GM19035 (cell line): ENCODE measurements around the gene CARD18.
"Not testable (repeated sequence)": the region's sequence is repeated elsewhere in the genome, so short reads cannot be mapped to it uniquely, and the experiment has no call there.

Source experiments
- ATAC-seq: cut with Tn5 transposase; IDR thresholded peaks from one replicate; pipeline ENCODE4 v1.9.1; 2021; ENCODE audit not compliant: unreplicated experiment

The CARD18 gene

GRCh38 chr11:105135883-105136282, 3.7 kb downstream of the CARD18 start:
- no peak for ATAC-seq

DNA sequence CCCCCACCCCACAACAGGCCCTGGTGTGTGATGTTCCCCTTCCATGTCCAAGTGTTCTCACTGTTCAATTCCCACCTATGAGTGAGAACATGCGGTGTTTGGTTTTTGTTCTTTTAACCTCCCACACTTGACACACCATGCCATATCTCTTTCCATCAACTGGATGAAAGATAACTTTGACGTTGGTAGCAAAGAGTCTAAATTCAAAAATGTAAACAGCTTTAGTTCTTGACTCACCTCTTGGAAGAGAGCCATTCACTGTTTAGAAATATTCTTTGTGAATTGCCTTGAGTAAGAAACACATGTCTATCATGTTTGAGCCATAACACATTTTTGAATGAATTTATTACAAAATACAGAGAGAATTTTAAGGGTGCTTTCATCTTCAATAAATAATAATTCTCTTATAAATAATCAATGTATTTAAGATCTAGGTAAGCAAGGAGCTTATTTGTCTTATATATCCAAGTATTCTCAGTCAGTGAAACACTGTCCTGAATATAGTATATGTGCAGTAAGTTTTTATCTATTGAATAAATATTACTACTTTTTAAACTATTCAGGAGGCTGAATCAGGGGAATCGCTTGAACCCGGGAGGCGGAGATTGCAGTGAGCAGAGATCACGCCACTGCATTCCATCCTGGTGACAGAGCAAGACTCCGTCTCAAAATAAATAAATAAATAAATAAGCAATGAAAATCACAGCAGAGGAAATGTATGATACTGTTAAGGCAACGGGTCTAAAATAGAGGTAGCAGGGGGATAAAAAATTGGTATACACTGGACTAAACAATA, 6.7 kb downstream of the CARD18 start:
- ATAC-seq: no peak

- ATAC-seq: no peak
Measured at GRCh38 chr11:105130189-105130813, 9.3 kb downstream of the CARD18 start.

DNA sequence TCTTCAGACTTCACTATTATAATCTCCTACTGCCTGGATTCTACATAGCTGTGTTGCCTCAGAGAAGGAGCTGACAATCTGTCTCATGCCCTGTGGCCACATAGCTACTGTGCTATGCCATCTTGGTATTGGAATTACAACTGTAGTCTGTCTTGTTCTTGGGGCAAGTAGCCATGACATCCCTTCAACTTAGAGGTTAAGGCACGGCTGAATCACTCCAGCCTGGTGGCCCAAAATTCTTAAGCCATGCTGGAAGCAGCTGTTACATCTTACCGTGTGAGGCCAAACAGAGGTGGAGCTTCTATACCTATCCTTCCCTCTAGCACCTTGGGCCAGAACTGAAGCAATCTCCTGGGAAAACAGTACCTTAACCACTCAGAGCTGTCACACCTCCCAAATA, 14.8 kb downstream of the CARD18 start:
- ATAC-seq: no peak

DNA sequence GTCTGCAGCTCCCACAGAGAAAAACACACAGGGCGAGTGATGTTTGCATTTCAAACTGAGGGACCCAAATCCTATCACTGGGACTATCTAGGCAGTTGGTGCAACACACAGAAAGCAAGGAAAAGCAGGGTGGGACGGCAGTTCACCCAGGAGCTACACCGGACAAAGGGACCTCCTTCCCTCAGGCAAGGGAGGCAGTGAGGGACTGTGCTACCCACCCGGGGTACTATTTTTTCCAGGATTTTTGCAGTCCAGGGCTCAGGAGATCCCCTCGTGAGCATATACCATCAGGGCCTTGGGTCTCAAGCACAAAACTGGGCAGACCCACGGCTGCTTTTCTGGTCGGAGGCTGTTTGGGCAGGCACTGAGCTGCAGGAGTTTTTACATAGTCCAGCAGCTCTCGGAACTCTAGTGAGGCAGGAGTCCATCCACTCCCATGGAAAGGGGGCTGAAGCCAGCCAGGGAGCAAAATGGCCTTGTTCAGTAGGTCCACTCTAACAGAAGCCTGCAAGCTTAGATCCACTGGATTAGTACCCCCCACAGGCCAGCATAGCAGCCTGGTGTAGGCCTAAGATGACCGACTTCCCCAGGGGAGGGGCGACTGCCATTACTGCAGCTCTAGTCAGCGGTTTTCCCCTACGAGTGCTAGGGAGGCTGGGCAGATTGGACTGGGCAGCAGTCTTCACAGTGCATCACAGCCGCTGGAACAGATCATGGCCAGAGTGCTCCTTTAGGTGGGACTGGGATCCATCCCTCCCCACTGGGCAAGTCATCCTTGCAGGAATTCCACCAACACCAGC, 28.2 kb downstream of the CARD18 start:
- no peak for ATAC-seq

DNA sequence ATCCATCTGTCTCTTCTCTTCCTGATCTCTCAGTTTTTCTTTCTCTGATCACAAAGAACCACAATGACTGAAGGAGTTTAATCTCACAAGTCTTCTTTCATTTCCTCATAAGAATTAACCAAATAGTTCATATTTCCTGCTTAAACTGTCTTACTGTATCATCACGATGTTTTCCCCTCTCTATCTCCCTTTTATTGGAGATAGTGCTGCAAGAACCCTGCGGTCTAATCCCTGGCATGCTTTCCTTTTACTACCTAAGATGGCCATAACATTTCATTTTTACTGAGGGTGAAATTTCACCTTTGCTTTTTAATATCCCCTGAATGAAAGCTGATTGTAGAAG, 28.9 kb downstream of the CARD18 start:
- ATAC-seq: no peak

GRCh38 chr11:105109855-105110687, 29.5 kb downstream of the CARD18 start:
- no peak for ATAC-seq

GRCh38 chr11:105109321-105109720, 30.2 kb downstream of the CARD18 start:
- no peak for ATAC-seq

DNA sequence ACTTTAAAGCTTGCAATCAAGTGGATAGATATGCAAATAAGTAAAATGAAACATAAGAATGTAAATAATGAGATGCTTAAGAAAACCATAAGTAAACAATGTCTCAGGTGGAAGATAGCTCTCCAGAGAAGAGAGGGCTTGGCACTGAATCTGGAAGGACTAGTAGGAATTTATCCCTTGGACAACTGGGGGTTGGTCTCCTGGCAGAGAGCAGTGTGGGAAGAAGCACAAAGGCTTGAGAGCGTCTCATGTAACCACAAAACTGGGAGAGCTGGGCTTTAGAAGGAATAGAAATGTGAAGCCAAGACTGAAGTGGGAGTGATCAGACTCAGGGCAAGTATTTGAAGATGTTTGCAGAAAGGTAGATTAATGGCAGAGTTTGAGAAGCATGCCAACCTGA, 31.3 kb downstream of the CARD18 start:
- no peak for ATAC-seq

DNA sequence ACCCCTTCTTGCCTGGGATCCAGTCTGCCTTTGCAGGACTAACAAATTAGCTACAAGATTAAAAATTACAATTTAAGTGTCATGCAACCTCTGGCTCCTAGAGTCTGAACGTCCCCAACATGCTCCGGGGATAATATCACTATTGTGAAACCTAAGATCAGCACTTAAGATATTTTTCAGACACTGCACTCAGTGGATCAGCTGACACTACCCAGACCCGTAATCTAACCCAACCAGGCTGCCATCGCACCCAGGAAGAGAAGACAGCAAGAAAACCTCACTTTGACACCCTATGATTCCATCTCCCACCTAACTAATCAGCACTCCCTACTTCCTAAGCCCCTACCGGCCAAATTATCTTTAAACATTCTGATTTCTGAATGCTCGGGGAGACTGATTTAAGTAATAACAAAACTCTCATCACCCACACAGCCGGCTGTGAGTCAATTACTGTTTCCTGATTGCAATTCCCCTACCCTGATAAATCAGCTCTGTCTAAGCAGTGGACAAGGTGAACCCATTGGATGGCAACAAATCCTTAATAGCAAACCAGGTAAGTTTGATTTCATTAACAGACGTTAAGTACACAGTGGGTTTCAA, 32.2 kb downstream of the CARD18 start:
- ATAC-seq: not testable (repeated sequence)

- no peak for ATAC-seq
Measured at GRCh38 chr11:105106140-105106539, 33.4 kb downstream of the CARD18 start.

DNA sequence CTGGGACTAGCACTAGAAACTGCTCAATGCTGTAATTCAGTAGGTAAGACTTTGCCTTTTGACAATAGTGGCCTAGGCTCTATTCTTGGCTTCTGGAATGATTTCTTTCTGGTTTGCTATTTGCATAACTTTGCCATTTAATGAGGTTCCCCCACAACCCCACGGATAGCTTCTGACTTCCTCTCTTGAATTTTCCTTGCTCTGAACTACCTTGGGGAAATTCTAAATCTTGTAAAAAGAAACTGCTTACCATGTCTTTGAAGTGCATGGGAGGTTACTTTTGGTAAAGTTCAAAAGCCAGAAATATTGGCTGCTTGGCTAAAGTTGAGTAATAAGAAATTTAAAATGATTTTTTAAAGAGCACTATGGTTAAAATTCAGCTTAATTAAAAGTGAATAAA, 35.3 kb downstream of the CARD18 start:
- ATAC-seq: no peak

DNA sequence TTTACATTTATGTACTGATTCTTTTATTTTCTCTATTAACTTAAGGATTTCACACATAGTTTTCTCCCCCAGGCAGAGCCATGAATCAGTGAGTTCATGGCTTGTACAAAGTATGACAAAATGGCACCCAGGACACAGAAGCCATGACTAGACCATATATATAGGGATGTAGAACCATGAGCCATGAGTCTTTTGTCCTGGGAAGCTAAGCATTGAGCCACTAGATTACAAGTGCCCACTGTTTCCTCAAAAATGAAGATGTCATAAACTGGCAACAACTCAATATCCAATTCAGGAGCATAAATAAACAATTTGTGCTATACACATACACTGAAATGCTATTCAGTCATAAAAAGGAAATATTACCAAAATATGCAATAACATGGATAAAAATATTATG, 36.2 kb downstream of the CARD18 start:
- no peak for ATAC-seq

DNA sequence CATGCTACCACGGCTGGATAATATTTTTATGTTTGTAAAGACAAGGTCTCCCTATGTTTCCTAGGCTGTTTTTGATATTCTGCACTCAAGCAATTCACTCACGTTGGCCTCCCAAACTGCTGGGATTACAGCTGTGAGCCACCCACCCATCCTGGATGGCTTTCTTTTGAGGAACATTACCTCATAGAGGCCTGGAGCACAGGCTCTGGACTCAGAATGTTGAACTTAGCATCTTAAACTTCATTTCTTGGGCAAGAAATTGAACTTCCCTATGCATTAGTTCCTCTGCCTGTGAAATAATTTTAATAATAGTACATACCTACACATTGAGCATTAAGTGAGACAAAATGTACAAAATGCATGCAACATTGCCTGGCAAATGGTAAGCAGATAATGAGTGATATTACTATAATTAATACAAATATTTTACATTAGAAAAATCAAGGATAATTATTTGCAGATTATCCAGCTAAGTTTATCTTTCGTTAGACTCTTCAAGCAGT, 37.4 kb downstream of the CARD18 start:
- ATAC-seq: not testable (repeated sequence)

GRCh38 chr11:105100981-105101630, 38.5 kb downstream of the CARD18 start:
- no peak for ATAC-seq

DNA sequence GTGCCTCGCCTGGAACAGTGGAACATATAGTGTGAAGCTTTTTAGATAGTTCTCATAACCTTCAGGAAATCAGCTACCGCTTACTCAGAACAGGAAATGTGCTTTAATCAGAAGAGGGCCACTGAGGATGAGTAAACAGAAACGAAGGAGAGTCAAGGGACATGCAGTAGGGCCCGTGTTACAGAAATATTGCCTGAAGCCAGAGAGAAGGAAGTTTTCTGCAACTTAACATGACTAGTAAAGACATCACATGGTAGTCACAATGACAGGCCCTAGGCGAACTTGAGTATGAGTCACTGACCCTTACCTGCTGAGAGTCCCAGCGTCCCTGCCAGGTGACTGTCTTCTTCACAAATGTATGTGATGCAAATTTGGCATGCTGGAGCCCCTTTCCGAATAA, 39.4 kb downstream of the CARD18 start:
- no peak for ATAC-seq

GRCh38 chr11:105099594-105099993, 40.0 kb downstream of the CARD18 start:
- ATAC-seq: not testable (repeated sequence)

- ATAC-seq: no peak
Measured at GRCh38 chr11:105092256-105093239, 47.0 kb downstream of the CARD18 start.
